ENCODE results near the gene USP3. TPM values are rescaled to one million over a fixed set of nuclear protein-coding genes. Genes with fewer than 3 reads are reported as not detected.

The USP3 gene
- total and polyA plus RNA-seq, 2 of the 4 experiments (the other 2 are of a cell fraction): 17.3 to 52.3 TPM

DNA sequence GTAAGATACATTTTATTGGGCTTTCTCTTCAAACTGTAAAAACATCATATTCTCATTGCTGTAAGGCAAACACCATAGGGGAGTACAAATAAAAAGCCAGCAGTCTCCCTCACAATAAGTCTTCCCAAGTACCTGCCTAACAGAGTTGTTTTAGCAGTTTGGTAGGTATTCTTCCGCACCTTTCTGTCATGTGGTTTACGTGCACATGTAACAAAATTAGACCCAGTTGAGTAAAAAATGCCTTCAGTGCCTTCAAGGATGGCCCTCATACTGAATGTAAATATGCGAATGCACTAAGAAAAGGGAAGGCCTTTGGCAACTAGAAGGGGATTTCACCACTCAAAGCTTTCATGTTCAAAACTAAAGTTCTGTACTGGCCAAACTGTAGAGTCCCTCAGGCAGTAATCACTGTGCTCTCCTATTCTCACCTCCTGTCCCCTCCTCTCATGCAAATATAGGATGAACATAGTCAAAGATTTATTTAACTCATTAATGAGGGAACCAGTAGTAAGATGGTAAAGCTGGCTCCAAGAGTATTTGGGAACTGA lies 26.4 kb downstream of the USP3 start:
- Histone ChIP-seq H2BK20ac (ENCODE audit: low read depth, low read length) (no peak overlapping the region), H4K20me1 (ENCODE audit: insufficient read depth, low read length) (peaks cover 43% of the 10 kb centered on the region), H3K36me3 (ENCODE audit: control insufficient read depth, insufficient read depth, low read length) (no peaks in the 10 kb centered on the region), H3K79me1 (ENCODE audit: low read depth in 1 of 2, low read length in 2 of 2) (peaks cover 27 to 68% of the 10 kb centered on the region in 2 experiments), H3K4me1 (ENCODE audit: control insufficient read depth, insufficient read depth, low read length) (peaks cover 8% of the 10 kb centered on the region), H4K5ac (ENCODE audit: low read depth, low read length) (no peak overlapping the region), H3K14ac (replicated peaks; ENCODE audit: low read depth, low read length) (no peak overlapping the region), H3K4me2 (ENCODE audit: low read depth, low read length) (no peak overlapping the region), H3K4me3 (ENCODE audit: insufficient read depth, low read depth, low read length) (no peak overlapping the region), H3K56ac (ENCODE audit: extremely low read depth, insufficient read depth, low read length) (no peak overlapping the region), H3K27ac (ENCODE audit: insufficient read depth, low read length) (no peak overlapping the region), H4K91ac (ENCODE audit: insufficient read depth, low read depth, low read length) (no peak overlapping the region), H2BK120ac (ENCODE audit: low read depth, low read length) (no peak overlapping the region), H3K9me1 (ENCODE audit: insufficient read depth, low read length) (peaks cover 10% of the 10 kb centered on the region), H3K4ac (ENCODE audit: low read depth, low read length) (no peak overlapping the region), H3K9ac (ENCODE audit: low read depth, low read length) (no peak overlapping the region), H3K23ac (ENCODE audit: low read depth, low read length) (no peak overlapping the region), H2AK9ac (replicated peaks; ENCODE audit: low read depth, low read length, poor library complexity) (no peak overlapping the region), H4K8ac (ENCODE audit: low read depth in 2 of 2, low read length in 2 of 2) (no peak overlapping the region), H2BK5ac (ENCODE audit: low read depth, low read length, poor library complexity, severe bottlenecking) (no peak overlapping the region), H2BK15ac (ENCODE audit: low read depth, low read length) (no peak overlapping the region), H2AFZ (replicated peaks; ENCODE audit: low read length, poor library complexity) (no peak overlapping the region), H3K9me3 (ENCODE audit: control insufficient read depth, insufficient read depth, low read length) (no peaks in the 10 kb centered on the region), H3K18ac (ENCODE audit: low read depth, low read length) (no peak overlapping the region), H2AK5ac (ENCODE audit: low read depth, low read length) (no peak overlapping the region), H3K27me3 (ENCODE audit: control insufficient read depth, insufficient read depth, low read length) (no peaks in the 10 kb centered on the region)
- DNase-seq (no peak), ATAC-seq (ENCODE audit: low read depth) (no peak)
- TF ChIP-seq NFE2L2 (IDR thresholded peaks at IDR 0.05; ENCODE audit: low read depth, low read length) (no peak), CEBPB (IDR thresholded peaks at IDR 0.05; ENCODE audit: low read depth, low read length) (no peak), MAFK (IDR thresholded peaks at IDR 0.05; ENCODE audit: low read depth, low read length) (no peak), RAD21 (IDR thresholded peaks at IDR 0.05; ENCODE audit: low read length) (no peak), RCOR1 (IDR thresholded peaks at IDR 0.05; ENCODE audit: insufficient replicate concordance, low read length) (no peak), CHD1 (IDR thresholded peaks at IDR 0.05; ENCODE audit: low read depth, low read length) (no peak), MXI1 (IDR thresholded peaks at IDR 0.05; ENCODE audit: borderline replicate concordance, low read depth, low read length) (no peak), SMC3 (IDR thresholded peaks at IDR 0.05; ENCODE audit: low read depth, low read length) (no peak), BHLHE40 (IDR thresholded peaks at IDR 0.05; ENCODE audit: low read depth, low read length) (no peak), POLR2A (IDR thresholded peaks at IDR 0.05; ENCODE audit: low read depth, low read length) (no peak), RFX5 (IDR thresholded peaks at IDR 0.05; ENCODE audit: low read depth, low read length) (no peak), FOS (IDR thresholded peaks at IDR 0.05; ENCODE audit: low read depth, low read length) (no peak)
- TF ChIP-seq, protein P1, sequence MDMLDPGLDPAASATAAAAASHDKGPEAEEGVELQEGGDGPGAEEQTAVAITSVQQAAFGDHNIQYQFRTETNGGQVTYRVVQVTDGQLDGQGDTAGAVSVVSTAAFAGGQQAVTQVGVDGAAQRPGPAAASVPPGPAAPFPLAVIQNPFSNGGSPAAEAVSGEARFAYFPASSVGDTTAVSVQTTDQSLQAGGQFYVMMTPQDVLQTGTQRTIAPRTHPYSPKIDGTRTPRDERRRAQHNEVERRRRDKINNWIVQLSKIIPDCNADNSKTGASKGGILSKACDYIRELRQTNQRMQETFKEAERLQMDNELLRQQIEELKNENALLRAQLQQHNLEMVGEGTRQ (IDR thresholded peaks at IDR 0.05; ENCODE audit: low read depth, low read length): no peak
- TF ChIP-seq, protein P2, sequence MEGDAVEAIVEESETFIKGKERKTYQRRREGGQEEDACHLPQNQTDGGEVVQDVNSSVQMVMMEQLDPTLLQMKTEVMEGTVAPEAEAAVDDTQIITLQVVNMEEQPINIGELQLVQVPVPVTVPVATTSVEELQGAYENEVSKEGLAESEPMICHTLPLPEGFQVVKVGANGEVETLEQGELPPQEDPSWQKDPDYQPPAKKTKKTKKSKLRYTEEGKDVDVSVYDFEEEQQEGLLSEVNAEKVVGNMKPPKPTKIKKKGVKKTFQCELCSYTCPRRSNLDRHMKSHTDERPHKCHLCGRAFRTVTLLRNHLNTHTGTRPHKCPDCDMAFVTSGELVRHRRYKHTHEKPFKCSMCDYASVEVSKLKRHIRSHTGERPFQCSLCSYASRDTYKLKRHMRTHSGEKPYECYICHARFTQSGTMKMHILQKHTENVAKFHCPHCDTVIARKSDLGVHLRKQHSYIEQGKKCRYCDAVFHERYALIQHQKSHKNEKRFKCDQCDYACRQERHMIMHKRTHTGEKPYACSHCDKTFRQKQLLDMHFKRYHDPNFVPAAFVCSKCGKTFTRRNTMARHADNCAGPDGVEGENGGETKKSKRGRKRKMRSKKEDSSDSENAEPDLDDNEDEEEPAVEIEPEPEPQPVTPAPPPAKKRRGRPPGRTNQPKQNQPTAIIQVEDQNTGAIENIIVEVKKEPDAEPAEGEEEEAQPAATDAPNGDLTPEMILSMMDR (conservative IDR thresholded peaks at IDR 0.05; ENCODE audit: low read depth, low read length): no peak
- ChIA-PET CTCF (interaction anchor here (0.6 kb wide), 1 partner anchor 158 kb away, joined by 3 read pairs; no protein-coding TSS in a partner anchor), POLR2A (ENCODE audit: unreplicated experiment) (no interaction called here)
- intact Hi-C loops (cut with micrococcal nuclease): no loop called here
- WGBS, 2 experiments (ENCODE audit: extremely low coverage in 2 of 2, insufficient read length in 1 of 2): no CpG with 5 or more reads among the region's 3 CpGs
- BruUV-seq (replicated peaks): no TSS peak
- dilution Hi-C loops (cut with HindIII; ENCODE audit: low sequenced_read_pairs, unreplicated experiment): no loop called here
- in situ Hi-C loops (cut with MboI; ENCODE audit: low sequenced_read_pairs): no loop called here
